ENCODE data around the gene TSNAX.

TSNAX gene

DNA sequence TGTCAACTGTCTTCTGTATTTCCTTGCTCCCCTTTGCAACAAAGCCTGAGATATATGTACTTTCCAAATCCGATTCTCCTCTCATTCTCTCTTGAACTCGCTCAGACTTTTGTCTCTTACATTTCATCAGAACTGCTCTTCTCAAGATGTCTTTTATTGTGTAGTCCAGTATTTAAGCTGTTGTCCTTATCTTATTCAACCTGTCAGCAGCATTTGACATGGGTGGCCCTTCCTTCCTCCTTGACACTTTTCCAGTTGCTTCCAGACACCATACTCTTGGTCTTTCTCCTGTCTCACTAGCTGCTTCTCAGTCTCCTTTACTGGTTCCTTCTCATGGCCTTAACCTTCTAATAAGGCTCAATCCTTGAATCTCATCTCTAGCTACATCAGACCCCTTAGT is 47.0 kb downstream of the TSNAX start:
- TF ChIP-seq, protein P1, sequence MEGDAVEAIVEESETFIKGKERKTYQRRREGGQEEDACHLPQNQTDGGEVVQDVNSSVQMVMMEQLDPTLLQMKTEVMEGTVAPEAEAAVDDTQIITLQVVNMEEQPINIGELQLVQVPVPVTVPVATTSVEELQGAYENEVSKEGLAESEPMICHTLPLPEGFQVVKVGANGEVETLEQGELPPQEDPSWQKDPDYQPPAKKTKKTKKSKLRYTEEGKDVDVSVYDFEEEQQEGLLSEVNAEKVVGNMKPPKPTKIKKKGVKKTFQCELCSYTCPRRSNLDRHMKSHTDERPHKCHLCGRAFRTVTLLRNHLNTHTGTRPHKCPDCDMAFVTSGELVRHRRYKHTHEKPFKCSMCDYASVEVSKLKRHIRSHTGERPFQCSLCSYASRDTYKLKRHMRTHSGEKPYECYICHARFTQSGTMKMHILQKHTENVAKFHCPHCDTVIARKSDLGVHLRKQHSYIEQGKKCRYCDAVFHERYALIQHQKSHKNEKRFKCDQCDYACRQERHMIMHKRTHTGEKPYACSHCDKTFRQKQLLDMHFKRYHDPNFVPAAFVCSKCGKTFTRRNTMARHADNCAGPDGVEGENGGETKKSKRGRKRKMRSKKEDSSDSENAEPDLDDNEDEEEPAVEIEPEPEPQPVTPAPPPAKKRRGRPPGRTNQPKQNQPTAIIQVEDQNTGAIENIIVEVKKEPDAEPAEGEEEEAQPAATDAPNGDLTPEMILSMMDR (IDR thresholded peaks at IDR 0.05; ENCODE audit: borderline replicate concordance, insufficient read depth, low read depth, low read length) = no peak
- no peak overlapping the region for H3K4me3 ChIP-seq (ENCODE audit: low read depth, low read length)

DNA sequence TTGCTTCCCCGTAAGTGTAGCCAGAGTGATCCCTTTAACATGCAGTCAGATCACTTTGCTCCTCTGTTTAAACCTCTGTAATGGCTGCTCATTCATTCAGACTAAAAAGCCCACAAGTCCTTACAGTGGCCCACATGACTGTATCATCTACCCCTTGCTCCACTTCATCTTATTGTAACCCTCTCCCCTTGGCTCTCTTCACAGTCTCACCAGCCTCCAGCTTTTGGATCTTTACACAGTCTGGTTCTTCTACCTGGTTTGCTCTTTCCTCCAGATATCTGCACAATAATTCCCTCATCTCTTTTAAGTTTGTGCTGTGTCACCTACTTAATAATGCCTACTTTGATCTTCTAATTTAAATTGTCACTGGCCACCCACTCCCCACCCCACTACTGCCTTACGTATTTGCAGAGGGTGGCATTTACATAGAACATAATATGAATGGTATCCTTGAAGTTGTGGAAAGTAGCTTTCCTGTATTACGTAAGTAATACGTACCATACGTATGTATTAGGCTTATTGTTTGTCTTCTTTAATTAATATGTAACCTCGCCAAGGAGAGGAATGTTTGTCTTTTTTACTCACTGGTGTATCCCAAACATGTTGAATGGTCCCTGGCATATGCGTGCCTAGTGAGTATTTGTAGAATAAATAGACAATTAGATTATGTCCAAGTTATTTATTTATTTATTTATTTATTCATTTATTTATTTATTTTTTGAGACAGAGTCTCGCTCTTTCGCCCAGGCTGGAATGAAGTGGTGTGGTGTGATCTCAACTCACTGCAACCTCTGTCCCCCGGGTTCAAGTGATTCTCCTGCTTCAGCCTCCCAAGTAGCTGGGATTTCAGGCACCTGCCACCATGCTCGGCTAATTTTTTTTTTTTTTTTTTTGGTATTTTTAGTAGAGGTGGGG is 48.6 kb downstream of the TSNAX start:
- TF ChIP-seq, protein P1 (IDR thresholded peaks at IDR 0.05; ENCODE audit: borderline replicate concordance, insufficient read depth, low read depth, low read length) = no peak
- H3K4me3 ChIP-seq (ENCODE audit: low read depth, low read length) = no peak overlapping the region

DNA sequence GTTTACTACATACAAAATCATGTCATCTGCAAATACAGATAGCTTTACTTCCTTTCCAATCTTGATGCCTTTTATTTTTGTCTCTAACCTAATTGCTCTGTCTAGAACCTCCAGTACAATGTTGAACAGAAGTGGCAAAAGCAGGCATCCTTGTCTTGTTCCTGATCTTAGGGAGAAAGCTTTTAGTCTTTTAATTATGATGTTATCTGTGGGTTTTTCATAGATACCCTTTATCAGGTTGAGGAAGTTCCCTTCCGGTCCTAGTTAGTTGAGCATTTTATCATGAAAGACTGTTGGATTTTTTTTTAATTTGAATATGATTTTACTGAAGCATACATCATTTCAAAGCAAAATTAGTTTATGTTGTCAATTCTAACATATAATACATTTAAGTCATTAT is 52.4 kb downstream of the TSNAX start:
- TF ChIP-seq, protein P1 (IDR thresholded peaks at IDR 0.05; ENCODE audit: borderline replicate concordance, insufficient read depth, low read depth, low read length) = no peak
- H3K4me3 ChIP-seq (ENCODE audit: low read depth, low read length) = no peak overlapping the region

DNA sequence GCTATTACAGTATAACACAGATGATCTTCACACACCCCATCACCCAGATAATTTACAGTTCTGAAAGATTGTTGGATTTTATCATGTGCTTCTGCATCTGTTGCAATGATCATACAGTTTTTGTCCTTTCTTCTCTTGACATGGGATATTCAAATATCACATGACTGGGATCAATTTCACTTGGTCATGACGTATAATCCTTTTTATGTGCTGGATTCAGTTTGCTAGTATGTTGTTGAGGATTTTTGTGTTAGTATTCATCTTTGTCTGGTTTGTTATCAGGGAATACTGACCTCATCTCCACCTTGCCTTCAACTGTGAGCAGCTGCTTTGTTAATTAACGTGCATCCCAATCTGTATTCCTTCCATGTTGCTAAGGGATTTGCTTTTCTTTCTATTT is 53.4 kb downstream of the TSNAX start:
- H3K4me3 ChIP-seq (ENCODE audit: low read depth, low read length) = no peak overlapping the region
- TF ChIP-seq, protein P1 (IDR thresholded peaks at IDR 0.05; ENCODE audit: borderline replicate concordance, insufficient read depth, low read depth, low read length) = no peak

DNA sequence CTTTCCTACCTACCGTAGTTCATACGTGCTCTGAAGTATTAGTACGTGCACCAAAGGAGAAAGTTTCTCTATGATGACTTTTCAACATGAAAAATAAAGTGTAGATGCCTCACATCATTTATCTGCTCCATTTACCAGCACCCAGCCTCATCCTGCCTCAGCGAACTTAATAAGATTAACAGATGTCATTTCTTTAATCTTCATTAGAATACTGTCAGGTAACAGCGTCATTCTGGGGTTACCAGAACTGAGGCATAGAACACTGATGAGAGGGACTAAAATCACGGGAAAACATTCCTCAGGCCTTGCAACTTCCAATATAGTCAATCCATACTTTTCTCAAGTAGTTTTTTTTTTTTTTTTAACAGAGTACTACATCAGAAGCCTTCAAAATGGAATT is 54.9 kb downstream of the TSNAX start:
- TF ChIP-seq, protein P1 (IDR thresholded peaks at IDR 0.05; ENCODE audit: borderline replicate concordance, insufficient read depth, low read depth, low read length) = no peak
- no peak overlapping the region for H3K4me3 ChIP-seq (ENCODE audit: low read depth, low read length)

DNA sequence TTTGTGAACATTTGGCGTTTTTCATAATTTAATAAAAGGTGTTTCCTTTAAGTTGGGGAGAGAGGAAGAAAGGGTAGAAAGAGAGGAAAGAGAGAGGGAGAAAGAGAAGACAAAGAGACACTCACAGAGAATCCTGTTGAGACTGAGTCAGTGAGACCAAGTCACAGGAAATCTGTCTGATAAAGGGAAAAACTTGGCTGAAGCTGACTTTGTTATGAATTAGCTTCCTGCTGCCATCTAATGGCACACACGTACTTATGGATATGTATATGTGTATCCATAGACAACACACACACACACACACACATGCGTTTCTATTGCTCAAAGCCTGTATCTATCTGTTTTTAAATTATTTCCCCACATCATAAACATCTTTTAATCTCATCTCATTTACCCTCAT is 55.6 kb downstream of the TSNAX start:
- TF ChIP-seq, protein P1 (IDR thresholded peaks at IDR 0.05; ENCODE audit: borderline replicate concordance, insufficient read depth, low read depth, low read length) = no peak
- no peak overlapping the region for H3K4me3 ChIP-seq (ENCODE audit: low read depth, low read length)

DNA sequence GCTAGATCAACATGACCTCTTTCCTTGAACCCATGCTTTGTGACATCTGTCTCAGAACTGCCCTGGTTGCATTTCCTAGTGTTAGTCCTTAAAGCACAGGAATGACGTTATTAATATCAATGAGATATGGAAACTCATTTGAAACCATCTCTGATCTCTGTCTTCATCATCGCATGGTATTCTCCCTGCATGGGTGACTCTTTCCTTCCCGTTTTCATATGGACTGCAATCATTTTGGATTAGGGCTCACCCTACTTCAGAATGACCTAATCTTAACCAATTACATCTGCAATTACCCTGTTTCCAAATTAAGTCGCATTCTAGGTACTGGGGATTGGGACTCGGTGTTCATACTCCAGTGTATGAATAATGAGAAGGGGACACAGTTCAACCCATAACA is 56.5 kb downstream of the TSNAX start:
- TF ChIP-seq, protein P1 (IDR thresholded peaks at IDR 0.05; ENCODE audit: borderline replicate concordance, insufficient read depth, low read depth, low read length) = no peak
- H3K4me3 ChIP-seq (ENCODE audit: low read depth, low read length) = no peak overlapping the region
